NCI-H1436 (cell line): ENCODE data around the gene TTC12.

Experiments used
- DNase-seq: peaks from one replicate; lab custom pipeline; 2025; lab: John Stamatoyannopoulos, UW

Gene TTC12

DNA sequence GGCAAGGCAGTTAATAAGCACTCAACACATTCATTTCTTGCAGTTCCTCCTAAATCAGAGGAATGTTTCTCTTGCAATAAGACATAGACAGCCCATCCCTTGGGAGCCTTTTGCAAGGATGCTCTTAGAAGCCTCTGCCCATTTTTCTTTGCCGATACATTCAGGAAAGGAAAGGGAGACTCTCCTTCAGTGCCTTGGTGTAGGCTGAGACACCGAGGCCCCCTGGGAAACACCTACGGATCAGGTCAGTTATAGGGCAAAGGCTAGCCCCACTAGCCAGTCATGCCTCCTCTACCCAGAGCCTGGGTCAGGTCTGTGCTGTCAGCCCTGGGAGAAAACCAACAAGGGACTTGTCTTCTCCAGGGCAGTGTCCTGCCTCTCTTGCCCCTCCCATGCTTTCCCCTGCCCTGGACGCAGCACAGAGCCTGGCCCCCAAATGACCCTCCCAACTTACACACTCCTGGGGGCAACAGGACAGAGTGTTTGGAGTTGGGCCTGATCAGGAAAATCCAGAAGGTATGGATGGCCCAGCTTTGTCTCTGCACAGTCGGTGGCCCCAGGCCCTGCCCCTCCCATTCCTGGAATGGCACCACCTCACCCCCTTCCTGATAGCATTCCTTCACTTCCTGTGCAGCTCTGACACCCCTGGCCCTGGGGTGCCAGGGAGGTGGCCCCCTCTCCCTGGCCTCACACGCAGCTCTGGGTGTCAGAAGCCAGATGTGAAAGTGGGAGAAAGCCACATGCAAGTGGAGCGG is 91.5 kb downstream of the TTC12 start:
- DNase-seq: no peak

DNA sequence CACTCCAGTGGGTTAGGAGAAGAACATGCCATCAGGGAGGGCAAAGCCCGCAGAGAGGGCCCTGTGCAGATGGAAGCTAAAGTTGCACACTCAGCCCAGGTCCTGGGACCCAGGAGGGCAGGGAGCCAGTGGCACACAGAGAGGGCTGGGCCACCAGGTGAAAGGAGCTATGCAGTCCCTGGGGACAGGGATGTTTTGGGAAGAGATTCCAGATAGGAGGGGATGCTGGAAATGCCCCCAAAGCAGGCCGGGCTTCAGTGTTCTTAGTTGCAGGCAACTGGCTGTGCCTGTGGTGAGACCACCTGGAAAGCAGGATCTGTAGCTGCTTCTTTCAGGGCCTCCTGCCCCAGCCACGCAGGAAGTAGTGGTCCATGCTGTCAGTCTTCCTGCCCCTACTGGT is 92.8 kb downstream of the TTC12 start:
- no peak for DNase-seq

DNA sequence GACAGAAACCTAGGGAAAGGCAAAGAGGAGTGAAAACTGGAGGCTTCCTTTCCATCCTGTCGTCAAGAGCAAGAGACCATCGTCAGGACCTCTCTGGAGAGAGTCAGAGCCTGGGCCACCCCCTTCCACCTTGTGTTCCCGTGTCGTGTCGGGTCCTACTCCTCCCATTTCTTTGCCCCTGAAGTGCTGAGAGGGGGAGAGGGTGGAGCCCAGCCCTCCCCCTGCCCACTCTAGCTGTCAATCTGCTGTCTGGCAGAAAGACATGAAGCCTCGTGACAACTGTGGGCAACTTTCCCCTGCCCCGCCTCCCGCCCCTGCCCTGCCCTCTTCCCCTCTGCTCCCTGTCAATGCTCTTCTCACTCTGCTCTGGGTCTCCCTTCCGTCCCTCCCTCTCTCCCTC is 93.8 kb downstream of the TTC12 start:
- no peak for DNase-seq

DNA sequence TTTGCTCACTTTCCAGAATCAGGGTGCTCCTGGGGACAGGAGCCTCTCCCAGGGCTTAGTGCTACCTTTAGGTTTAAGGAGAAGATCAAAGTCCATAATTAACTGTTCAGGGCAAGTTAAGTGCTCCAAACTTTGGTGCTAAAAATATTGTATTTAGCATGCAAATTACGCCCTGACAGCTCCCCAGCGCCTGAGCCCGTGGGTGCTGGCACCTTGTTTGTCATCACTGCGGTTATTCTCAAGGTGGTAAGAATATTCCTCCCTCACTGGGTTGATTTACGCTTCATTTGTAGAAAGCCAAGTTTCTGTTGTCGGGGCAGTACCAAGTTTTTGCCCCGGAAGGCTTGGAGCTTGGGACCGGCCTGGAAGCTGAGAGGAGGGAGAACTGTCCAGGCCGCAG is 94.5 kb downstream of the TTC12 start:
- no peak for DNase-seq

DNA sequence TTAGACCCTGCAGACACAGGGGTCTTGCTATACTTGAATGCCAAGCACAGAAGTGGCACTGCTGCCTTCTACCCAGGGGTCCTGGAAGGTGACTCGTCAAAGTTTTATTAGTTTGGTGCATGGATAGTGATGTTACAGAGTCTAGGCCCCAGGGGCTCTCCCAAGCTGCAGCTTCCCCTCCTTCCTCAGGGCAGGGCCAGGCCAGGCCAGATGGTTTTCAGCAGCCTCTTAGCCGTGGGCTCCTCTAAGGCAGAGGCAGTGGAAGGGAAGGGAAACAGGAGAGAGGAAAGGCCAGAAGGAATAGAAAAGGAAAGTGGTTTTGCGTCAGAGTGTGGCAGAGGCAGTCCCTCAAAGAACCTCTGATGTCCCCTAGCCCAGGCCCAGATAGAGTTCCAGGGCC is 95.1 kb downstream of the TTC12 start:
- no peak for DNase-seq

DNA sequence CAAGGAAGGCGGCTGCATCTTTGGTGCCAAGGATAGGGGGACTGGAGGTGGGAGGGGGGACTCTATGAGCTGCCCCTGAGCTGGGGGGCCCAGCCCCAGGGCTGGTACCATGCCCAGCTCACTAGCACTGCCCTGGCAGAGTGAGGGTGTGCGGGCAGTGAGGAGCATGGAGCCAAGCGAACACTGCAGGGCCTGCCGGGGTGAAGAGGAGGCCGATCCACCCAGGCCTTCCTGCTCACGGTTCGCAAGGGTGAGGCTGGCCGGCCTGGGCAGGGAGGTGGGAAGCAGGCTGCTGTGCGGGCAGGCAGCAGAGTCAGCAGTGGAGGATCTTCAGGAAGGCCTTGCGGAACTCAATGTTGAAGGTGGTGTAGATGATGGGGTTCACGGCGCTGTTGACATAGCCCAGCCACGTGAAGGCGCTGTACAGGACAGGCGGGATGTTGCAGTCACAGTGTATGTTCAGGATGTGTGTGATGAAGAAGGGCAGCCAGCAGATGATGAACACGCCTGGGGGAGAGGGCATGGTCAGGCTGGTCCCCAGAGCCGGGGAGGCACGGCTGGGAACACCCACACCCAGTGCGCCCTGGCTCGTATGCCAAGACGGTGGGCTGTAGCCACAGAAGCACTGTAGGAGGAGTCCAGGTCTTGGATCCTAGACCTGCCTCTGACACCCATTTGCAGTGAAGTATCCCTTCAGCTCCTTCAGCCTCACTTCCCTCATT is 96.2 kb downstream of the TTC12 start:
- no peak for DNase-seq

DNA sequence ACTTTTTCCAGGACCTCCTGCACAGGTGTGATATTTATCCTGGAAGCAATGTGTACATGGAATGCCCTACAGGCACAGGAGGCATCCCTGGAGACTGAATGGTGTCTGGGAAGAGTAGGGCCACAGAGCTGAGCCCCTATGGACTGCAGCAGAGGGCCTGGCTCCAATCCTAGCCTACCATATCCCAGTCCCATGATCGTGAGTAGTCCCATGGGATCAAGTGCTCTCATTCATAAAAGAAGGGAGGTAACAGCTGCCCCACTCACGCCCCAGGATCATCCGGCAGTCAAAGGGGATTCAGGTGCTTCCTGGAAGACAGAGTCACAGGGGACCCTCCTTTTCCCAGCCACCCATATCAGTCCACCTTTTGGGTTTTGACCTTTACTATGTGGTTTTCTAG is 97.2 kb downstream of the TTC12 start:
- DNase-seq: no peak

DNA sequence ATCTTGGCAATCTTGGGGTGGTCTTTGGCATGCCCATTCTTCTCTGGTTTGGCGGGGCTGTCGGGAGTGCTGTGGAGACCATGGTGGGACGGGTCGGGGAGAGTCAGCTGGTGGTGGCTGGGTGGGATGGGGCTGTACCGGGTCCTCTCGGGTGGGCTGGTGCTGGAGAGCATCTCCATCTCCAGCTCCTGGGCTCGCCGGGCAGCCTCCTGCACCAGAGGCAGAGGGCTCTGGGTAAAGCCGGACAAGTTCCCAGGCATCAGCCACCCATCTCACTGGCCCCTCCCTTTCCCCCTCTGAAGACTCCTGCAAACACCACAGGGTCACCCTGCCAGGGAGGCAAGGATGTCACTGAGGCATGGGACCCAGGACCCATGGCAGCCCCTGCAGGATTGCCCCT is 98.3 kb downstream of the TTC12 start:
- no peak for DNase-seq

DNA sequence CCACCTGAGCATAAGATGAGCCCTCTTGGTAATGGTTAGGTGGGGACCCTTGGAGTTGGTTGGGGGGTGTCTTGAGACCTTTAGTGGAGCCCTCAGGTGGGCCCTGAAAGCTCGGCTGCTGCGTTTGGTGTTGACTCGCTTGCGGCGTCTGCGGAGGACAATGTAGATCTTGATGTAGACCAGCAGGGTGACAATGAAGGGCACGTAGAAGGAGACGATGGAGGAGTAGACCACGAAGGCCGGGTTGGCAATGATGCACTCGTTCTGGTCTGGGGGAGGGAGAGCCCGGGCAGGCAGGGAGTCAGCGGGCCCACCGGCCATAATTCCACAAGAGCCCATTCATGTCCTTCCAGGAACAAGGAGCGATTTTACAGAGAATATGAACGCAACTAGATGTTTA is 101.0 kb downstream of the TTC12 start:
- DNase-seq: no peak
